HG03097 (cell line): ENCODE results near the gene CHRFAM7A.
"Not testable (repeated sequence)": the region's sequence is repeated elsewhere in the genome, so short reads cannot be mapped to it uniquely, and the experiment has no call there.

Experiments
- ATAC-seq: cut with Tn5 transposase; IDR thresholded peaks from one replicate; pipeline ENCODE4 v1.9.1; 2021; ENCODE audit not compliant: unreplicated experiment, low FRiP score

CHRFAM7A gene

GRCh38 chr15:30392766-30393663, at the start of gene CHRFAM7A:
TSS of gene CHRFAM7A (minus strand) at chr15:30393540. CDS start at chr15:30383351, 10,189 bp downstream.
- ATAC-seq = not testable (repeated sequence)

- ATAC-seq = not testable (repeated sequence)
Measured at GRCh38 chr15:30438348-30438747, 45.0 kb upstream of the CHRFAM7A start.

- ATAC-seq = not testable (repeated sequence)
Measured at GRCh38 chr15:30435878-30436277, 42.5 kb upstream of the CHRFAM7A start.

- ATAC-seq = not testable (repeated sequence)
Measured at GRCh38 chr15:30420723-30421122, 27.4 kb upstream of the CHRFAM7A start.

GRCh38 chr15:30414160-30414559, 20.8 kb upstream of the CHRFAM7A start, which contains the start of gene GOLGA8R:
TSS of gene GOLGA8R (minus strand) at chr15:30414260. CDS start at chr15:30414162, 98 bp downstream.
- ATAC-seq = not testable (repeated sequence)

GRCh38 chr15:30407636-30408035, 14.3 kb upstream of the CHRFAM7A start:
- not testable (repeated sequence) for ATAC-seq

- not testable (repeated sequence) for ATAC-seq
Measured at GRCh38 chr15:30398988-30399387, 5.6 kb upstream of the CHRFAM7A start.

- not testable (repeated sequence) for ATAC-seq
Measured at GRCh38 chr15:30393664-30393991, 288 bp upstream of the CHRFAM7A start.

GRCh38 chr15:30386318-30386887, 6.9 kb downstream of the CHRFAM7A start:
- ATAC-seq = not testable (repeated sequence)

- ATAC-seq = not testable (repeated sequence)
Measured at GRCh38 chr15:30377082-30377413, 16.3 kb downstream of the CHRFAM7A start.

GRCh38 chr15:30376375-30377081, 16.8 kb downstream of the CHRFAM7A start:
- not testable (repeated sequence) for ATAC-seq

- ATAC-seq = not testable (repeated sequence)
Measured at GRCh38 chr15:30375872-30376271, 17.5 kb downstream of the CHRFAM7A start.

- ATAC-seq = not testable (repeated sequence)
Measured at GRCh38 chr15:30374862-30375261, 18.5 kb downstream of the CHRFAM7A start.

- not testable (repeated sequence) for ATAC-seq
Measured at GRCh38 chr15:30368271-30368670, 25.1 kb downstream of the CHRFAM7A start.

- not testable (repeated sequence) for ATAC-seq
Measured at GRCh38 chr15:30367246-30367645, 26.1 kb downstream of the CHRFAM7A start.

GRCh38 chr15:30361404-30361803, 31.9 kb downstream of the CHRFAM7A start:
- ATAC-seq = not testable (repeated sequence)

- not testable (repeated sequence) for ATAC-seq
Measured at GRCh38 chr15:30360990-30361389, 32.4 kb downstream of the CHRFAM7A start.

- not testable (repeated sequence) for ATAC-seq
Measured at GRCh38 chr15:30355043-30355442, 38.3 kb downstream of the CHRFAM7A start.

- ATAC-seq = not testable (repeated sequence)
Measured at GRCh38 chr15:30349803-30350202, 43.5 kb downstream of the CHRFAM7A start.

- not testable (repeated sequence) for ATAC-seq
Measured at GRCh38 chr15:30336584-30336983, 56.8 kb downstream of the CHRFAM7A start.

- not testable (repeated sequence) for ATAC-seq
Measured at GRCh38 chr15:30334152-30334551, 59.2 kb downstream of the CHRFAM7A start.
